Sigmoid colon (tissue), 7 donors: ENCODE results near the gene USO1. TPM values are rescaled to one million over a fixed set of nuclear protein-coding genes. Genes with fewer than 3 reads are reported as not detected.

Experiments used
- DNase-seq: peaks from one replicate; pipeline ENCODE4 v3.0.0-alpha.2; 2019
- H3K27ac ChIP-seq, 4 donors: fragments of 200-600 bp; sonication (generic); one replicate each; pipeline ENCODE4 v1.5.1; 2016 to 2019; ENCODE audit warnings: mild to moderate bottlenecking in 1 of 4
- H3K27me3 ChIP-seq, 3 donors: fragments of 200-600 bp; sonication (generic); one replicate each; pipeline ENCODE4 v1.5.1; 2019; ENCODE audit warnings: mild to moderate bottlenecking in 1 of 3
- H3K36me3 ChIP-seq, 4 donors: fragments of 200-600 bp; sonication (generic); one replicate each; pipeline ENCODE4 v1.5.1; 2016 to 2019
- H3K4me1 ChIP-seq, 4 donors: fragments of 200-600 bp; sonication (generic); one replicate each; pipeline ENCODE4 v1.5.1; 2017 to 2019
- H3K4me3 ChIP-seq, 4 donors: fragments of 200-600 bp; sonication (generic); one replicate each; pipeline ENCODE4 v1.5.1; 2017 to 2019; ENCODE audit warnings: mild to moderate bottlenecking in 2 of 4, moderate library complexity in 1 of 4
- H3K9me3 ChIP-seq, 4 donors: fragments of 200-600 bp in 3 of 4; sonication (generic) in 3 of 4; one replicate each; pipeline versions ENCODE4 v1.5.1 to v1.6.1; 2013 to 2019
- CTCF ChIP-seq, 4 experiments: fragments of 450-650 bp in 3 of 4; fragments of 200-600 bp in 1 of 4; IDR thresholded peaks; one replicate each; pipeline ENCODE4 v1.5.1; 2016 to 2019; ENCODE audit warnings: antibody characterized with exemption in 4 of 4, mild to moderate bottlenecking in 3 of 4, moderate library complexity in 2 of 4
- EP300 ChIP-seq, 4 donors: sonication (generic); formaldehyde crosslinking; IDR thresholded peaks; one replicate each; pipeline ENCODE4 v1.6.1; 2017; ENCODE audit warnings: antibody characterized with exemption in 4 of 4
- POLR2A ChIP-seq, 2 donors: fragments of 450-650 bp; IDR thresholded peaks; one replicate each; pipeline ENCODE4 v1.6.1; 2016; ENCODE audit warnings: antibody characterized with exemption in 2 of 2, mild to moderate bottlenecking in 2 of 2, moderate library complexity in 2 of 2
- POLR2AphosphoS5 ChIP-seq, 4 donors: sonication (generic); formaldehyde crosslinking; IDR thresholded peaks; one replicate each; pipeline ENCODE4 v1.6.1; 2017; ENCODE audit warnings: antibody characterized with exemption in 4 of 4
- WGBS, 2 donors: extraction: QIAGEN DNeasy Blood & Tissue Kit; methylation state at CpG; one replicate each; pipeline ENCODE4 v1.1.7; 2013; 5-methylcytosine and 5-hydroxymethylcytosine counted together
- intact Hi-C: fragments of 100-400 bp; cut with DNase I; formaldehyde crosslinking; loops from one replicate; pipeline ENCODE4 v1.15.1; 2023
- polyA plus RNA-seq, 3 donors: library from polyadenylated mRNA; stranded (reverse); fragments of 200-250 nt; gene quantifications; one replicate each; pipeline ENCODE4 v1.2.3, GENCODE V29; 2013
- total RNA-seq, 4 donors: library from RNA; depleted of rRNA; stranded (reverse); fragments of >200 nt; gene quantifications; one replicate each; pipeline ENCODE4 v1.1.0, GENCODE V29; 2016
- donor health status: healthy with polysubstance abuse.
- donor health status: Bipolar disorder and iron deficiency.
- donor health status: healthy.

Gene USO1
- total and polyA plus RNA-seq, 7 donors: 21.0 to 99.4 (median 66.5) TPM

- 19 to 67% methylated on average over 4 of the region's 4 CpGs for WGBS, 2 donors
- peaks cover 0 to 9% (median 3%) of the 10 kb centered on the region in 4 donors for H3K4me1 ChIP-seq
- H3K4me3 ChIP-seq: no peak overlapping the region
- no peaks in the 10 kb centered on the region for H3K27me3 ChIP-seq
- intact Hi-C loops: no loop called here
- DNase-seq: no peak
- no peaks in the 10 kb centered on the region for H3K36me3 ChIP-seq
- peak overlapping the region in 2 of 4 donors; percentile 11 to 22 for H3K27ac ChIP-seq
- no peak for TF ChIP-seq POLR2A (IDR thresholded peaks at IDR 0.05)
- TF ChIP-seq EP300 (IDR thresholded peaks at IDR 0.05): no peak
- TF ChIP-seq POLR2AphosphoS5 (IDR thresholded peaks at IDR 0.05): no peak
- no peak for TF ChIP-seq CTCF (IDR thresholded peaks at IDR 0.05)
- H3K9me3 ChIP-seq: no peaks in the 10 kb centered on the region
These were observed 21.4 kb upstream of the USO1 start for GRCh38 chr4:75702919-75703411.

DNA sequence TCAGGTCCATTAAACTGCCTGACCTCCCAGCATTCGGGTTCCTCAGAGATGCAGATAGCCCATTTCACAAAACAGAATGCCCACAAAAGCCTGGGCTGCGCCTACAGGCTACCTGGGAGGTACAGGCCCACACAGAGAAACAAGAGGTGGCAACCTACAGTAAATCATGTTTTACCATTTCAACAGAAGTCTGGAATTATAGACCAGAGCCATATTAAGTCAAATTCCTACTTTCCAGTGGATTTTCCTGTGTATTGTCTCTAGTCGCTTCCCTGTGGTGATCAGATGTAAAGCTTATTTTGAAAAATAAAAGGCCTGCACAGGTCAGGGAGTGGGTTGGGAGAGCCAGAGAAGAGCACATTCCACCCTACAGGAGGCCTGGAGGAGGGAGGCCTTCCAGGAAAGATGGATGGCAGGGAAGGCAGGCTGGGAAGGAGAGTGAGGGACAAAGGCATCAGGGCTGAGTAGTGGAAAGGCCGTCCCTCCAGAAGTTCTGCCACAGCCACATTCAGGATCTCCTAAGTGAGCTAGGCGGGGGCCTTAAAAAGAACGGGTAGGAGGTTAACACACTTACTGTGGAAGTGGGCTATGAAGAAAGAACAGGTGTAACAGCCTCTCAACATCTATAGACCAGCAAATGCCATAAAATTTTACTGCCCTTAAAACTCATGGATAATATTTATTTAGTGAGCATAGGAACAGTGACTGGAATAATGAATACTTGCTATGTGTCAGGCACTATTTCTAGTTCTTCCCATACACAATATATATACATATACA lies 19.0 kb upstream of the USO1 start:
- intact Hi-C loops: no loop called here
- Histone ChIP-seq H3K27me3 (no peaks in the 10 kb centered on the region), H3K4me1 (peaks cover 0 to 9% (median 3%) of the 10 kb centered on the region in 4 donors), H3K9me3 (no peaks in the 10 kb centered on the region), H3K27ac (no peak overlapping the region), H3K36me3 (no peaks in the 10 kb centered on the region), H3K4me3 (no peak overlapping the region)
- no peak for DNase-seq
- no peak for TF ChIP-seq POLR2A (IDR thresholded peaks at IDR 0.05)
- TF ChIP-seq CTCF (IDR thresholded peaks at IDR 0.05): no peak
- no peak for TF ChIP-seq POLR2AphosphoS5 (IDR thresholded peaks at IDR 0.05)
- TF ChIP-seq EP300 (IDR thresholded peaks at IDR 0.05): no peak
- 56 to 79% methylated on average over 6 of the region's 6 CpGs for WGBS, 2 donors

GRCh38 chr4:75708218-75708691 lies 16.1 kb upstream of the USO1 start:
- no peak for DNase-seq
- Histone ChIP-seq H3K4me1 (no peaks in the 10 kb centered on the region), H3K9me3 (no peaks in the 10 kb centered on the region), H3K4me3 (no peak overlapping the region), H3K36me3 (no peaks in the 10 kb centered on the region), H3K27me3 (no peaks in the 10 kb centered on the region), H3K27ac (no peak overlapping the region)
- 29 to 59% methylated on average over 3 of the region's 3 CpGs for WGBS, 2 donors
- no peak for TF ChIP-seq POLR2AphosphoS5 (IDR thresholded peaks at IDR 0.05)
- peak in 1 of 4 experiments; percentile 5 for TF ChIP-seq CTCF (IDR thresholded peaks at IDR 0.05)
- intact Hi-C loops: no loop called here

GRCh38 chr4:75710246-75710645 lies 14.1 kb upstream of the USO1 start:
- 69 to 80% methylated on average over 4 of the region's 4 CpGs for WGBS, 2 donors
- H3K27ac ChIP-seq: no peak overlapping the region
- intact Hi-C loops: no loop called here

More at GRCh38 chr4:75710246-75710645, 14.1 kb upstream of the USO1 start:
- Histone ChIP-seq H3K36me3 (no peaks in the 10 kb centered on the region), H3K4me3 (no peak overlapping the region), H3K4me1 (peaks cover 0 to 13% (median 10%) of the 10 kb centered on the region in 4 donors), H3K27me3 (no peaks in the 10 kb centered on the region), H3K9me3 (no peaks in the 10 kb centered on the region)
- no peak for DNase-seq
- TF ChIP-seq EP300 (IDR thresholded peaks at IDR 0.05): no peak
- TF ChIP-seq POLR2AphosphoS5 (IDR thresholded peaks at IDR 0.05): no peak
- TF ChIP-seq CTCF (IDR thresholded peaks at IDR 0.05): no peak
- TF ChIP-seq POLR2A (IDR thresholded peaks at IDR 0.05): no peak
